GOT3 (cell line): ENCODE data around the gene CDH10.

Experiments
- DNase-seq: peaks from one replicate; lab custom pipeline; 2025; ENCODE audit warnings: mixed read lengths; lab: John Stamatoyannopoulos, UW

Gene CDH10

DNA sequence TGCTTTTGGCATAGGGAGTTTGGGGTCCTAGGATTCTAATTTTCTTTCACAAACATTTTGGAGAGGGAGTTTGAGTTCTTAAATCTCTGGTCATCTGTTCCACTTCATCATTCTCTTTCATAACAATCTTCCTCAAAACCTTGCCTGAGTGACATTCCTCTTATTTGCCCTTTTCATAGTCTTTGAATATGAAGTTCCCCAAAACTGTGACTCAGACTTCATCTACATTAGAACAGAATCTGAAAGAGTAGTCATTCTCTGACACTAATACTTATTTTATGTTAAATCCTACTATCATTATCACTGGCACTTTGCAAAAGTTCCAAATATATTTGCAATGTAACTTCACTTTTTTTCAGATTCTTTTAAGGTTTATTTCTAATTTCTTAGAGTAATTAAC is 163.8 kb downstream of the CDH10 start:
- DNase-seq, result no peak

- DNase-seq, result no peak
Observed at GRCh38 chr5:24477958-24478357, 166.8 kb downstream of the CDH10 start.

DNA sequence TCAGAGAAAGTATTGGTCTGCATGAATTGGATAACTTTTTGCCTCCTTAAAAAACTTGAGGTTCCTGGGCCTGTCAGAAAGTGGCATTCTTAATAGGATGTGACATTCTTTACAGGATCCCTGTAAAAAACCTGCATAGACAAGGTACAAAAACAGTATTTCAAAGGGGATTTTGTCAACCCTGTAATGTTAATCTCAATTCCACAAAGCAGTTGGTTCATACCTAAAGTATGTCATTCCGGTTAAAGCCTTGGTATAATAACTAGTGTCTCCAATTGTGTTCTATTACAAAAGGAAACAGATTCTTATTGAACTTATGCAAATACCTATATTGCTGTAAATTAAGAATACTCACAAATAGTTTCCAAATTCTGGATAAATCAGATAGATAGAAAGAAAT is 169.7 kb downstream of the CDH10 start:
- DNase-seq, result no peak

DNA sequence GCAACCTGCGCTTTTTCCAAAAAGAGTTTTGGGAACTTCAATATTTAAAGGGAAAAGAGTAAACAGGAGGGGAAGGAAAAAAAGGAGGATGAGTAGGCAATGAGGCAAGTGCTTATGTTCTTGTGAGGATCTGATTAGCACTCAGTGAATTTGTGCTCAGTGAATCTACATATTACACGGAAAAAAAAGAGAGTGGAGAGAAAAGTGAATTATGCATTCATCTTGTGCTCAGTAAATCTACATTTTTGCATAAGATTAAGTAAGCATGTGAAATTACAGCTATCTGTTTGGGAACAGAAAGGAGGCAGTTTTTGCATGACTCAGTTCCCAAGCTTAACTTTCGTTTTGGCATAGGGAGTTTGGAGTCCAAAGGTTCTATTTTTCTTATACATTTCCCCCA is 170.1 kb downstream of the CDH10 start:
- no peak for DNase-seq

GRCh38 chr5:24472518-24472917 is 172.3 kb downstream of the CDH10 start:
- no peak for DNase-seq

DNA sequence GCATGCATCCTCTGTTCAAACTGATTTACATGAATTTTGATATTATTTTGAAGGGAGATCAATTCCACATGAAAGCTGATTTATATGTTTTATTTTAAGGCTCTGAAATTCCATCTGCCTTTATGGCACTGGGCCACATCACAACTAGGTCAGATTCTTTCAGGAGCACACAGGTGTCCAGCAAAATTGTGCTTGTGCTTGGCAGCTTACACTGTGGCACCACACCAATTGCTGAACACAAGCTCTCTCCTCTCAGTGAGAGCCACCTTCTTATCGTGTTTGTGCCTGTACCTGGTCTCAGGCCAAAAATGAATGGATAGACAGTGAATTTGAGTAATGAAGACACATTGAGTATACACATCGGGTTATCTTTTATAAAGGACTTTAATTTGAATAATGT is 200.4 kb downstream of the CDH10 start:
- DNase-seq, result no peak

- no peak for DNase-seq
Observed at GRCh38 chr5:24439465-24439864, 205.3 kb downstream of the CDH10 start.
